ENCODE data around the gene LYRM4.

DNA sequence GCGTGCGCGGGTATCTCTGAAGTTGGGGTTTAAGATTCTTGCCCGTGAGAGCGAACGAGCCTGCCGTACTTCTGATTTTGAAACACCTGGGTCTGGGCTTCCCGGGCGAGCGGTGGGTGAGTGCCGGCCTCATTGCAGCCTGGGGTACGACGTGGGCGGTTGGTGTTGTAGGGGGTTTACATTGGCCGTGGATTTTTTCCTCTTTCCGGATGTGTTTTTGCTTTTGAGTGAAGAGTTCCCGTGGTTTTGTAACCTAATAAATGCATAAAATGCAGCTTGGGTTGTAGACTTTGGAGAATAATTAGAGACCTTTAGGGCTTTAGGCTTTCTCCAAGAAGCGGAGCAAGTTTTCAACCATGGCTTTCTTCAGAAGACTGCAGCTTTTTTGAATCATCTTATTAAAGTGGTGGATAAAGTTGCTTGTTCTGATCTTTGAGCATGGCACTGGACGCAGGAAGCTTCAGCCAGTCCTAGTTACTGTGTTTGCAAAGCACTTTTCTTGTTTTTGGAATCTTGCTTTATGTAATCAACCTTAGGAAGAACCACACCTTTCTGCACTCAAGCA, 877 bp upstream of the LYRM4 start:
- TF ChIP-seq, protein P1, sequence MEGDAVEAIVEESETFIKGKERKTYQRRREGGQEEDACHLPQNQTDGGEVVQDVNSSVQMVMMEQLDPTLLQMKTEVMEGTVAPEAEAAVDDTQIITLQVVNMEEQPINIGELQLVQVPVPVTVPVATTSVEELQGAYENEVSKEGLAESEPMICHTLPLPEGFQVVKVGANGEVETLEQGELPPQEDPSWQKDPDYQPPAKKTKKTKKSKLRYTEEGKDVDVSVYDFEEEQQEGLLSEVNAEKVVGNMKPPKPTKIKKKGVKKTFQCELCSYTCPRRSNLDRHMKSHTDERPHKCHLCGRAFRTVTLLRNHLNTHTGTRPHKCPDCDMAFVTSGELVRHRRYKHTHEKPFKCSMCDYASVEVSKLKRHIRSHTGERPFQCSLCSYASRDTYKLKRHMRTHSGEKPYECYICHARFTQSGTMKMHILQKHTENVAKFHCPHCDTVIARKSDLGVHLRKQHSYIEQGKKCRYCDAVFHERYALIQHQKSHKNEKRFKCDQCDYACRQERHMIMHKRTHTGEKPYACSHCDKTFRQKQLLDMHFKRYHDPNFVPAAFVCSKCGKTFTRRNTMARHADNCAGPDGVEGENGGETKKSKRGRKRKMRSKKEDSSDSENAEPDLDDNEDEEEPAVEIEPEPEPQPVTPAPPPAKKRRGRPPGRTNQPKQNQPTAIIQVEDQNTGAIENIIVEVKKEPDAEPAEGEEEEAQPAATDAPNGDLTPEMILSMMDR (IDR thresholded peaks at IDR 0.05; ENCODE audit: insufficient read depth, low read length, poor library complexity, severe bottlenecking), result no peak
- no peak for TF ChIP-seq EZH2phosphoT487 (conservative IDR thresholded peaks at IDR 0.05; ENCODE audit: low read length)

All from SU-DHL-6 (cell line).